ENCODE measurements around the gene PIGW. TPM values are rescaled to one million over a fixed set of nuclear protein-coding genes. Genes with fewer than 3 reads are reported as not detected.

PIGW gene
- total and polyA plus RNA-seq, 2 of the 8 experiments (the other 6 are each of a cell fraction or from before 2014, with no cell fraction given), result 12.1 to 28.9 TPM

DNA sequence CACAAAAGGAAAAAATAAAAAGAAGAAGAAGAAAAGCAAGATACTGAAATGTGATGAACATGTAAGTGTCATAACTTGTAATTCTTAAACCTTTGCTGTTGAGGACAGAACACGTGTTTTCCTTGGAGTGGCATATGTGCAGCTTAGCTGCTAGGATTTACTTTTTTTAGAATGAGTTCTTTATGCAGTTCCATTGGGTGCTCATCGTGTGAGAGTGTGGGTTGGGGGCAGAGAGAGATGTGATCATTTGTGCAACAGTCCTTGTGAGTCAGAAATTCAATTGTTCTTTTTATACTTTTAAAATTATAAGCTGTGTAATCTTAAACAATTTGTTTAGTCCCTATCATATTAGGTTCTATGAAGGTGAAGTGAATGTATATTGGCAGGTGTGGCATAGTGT lies 51.4 kb downstream of the PIGW start (continued):
- TF ChIP-seq MAX (IDR thresholded peaks at IDR 0.05) (no peak), HDAC6 (IDR thresholded peaks at IDR 0.05; ENCODE audit: low read depth, low read length) (no peak), EGR1 (IDR thresholded peaks at IDR 0.05; ENCODE audit: borderline replicate concordance, low read depth, low read length) (no peak), TAF1 (IDR thresholded peaks at IDR 0.05; ENCODE audit: low read depth, low read length) (no peak), RXRA (IDR thresholded peaks at IDR 0.05; ENCODE audit: insufficient read depth, low read depth, low read length) (no peak), CBX5 (IDR thresholded peaks at IDR 0.05; ENCODE audit: low read depth, low read length) (no peak), NANOG (IDR thresholded peaks at IDR 0.05; ENCODE audit: insufficient read depth, low read depth, low read length, poor library complexity, severe bottlenecking) (no peak), KDM4A (IDR thresholded peaks at IDR 0.05; ENCODE audit: low read depth, low read length, severe bottlenecking) (no peak), GABPA (IDR thresholded peaks at IDR 0.05; ENCODE audit: borderline replicate concordance, insufficient read depth, low read length) (no peak)

Small RNA genes lying within 50 kb of the gene (small RNA-seq; reads per million reads assigned to genes)
- not detected for gene RNA5SP439 (ENCODE audit: insufficient read depth)

Other genes with a start within 250 kb of the PIGW start
- gene TBC1D3G, start 211.1 kb upstream of the PIGW start, total RNA-seq (2021; fragmentation: NEBNext Ultra II Directional; extraction: Animal tissue kit (Norgen Biotek cat#: 25700)), result not detected in 2 replicates
- gene TBC1D3G, start 211.1 kb upstream of the PIGW start, polyA plus RNA-seq (2011; rRNA removed), result 0.18 TPM in 1 of 2 replicates, not detected in the other
- not detected in 2 replicates for gene TBC1D3H, start 146.6 kb upstream of the PIGW start, total RNA-seq (2021; fragmentation: NEBNext Ultra II Directional; extraction: Animal tissue kit (Norgen Biotek cat#: 25700))
- not detected in 2 replicates for gene TBC1D3H, start 146.6 kb upstream of the PIGW start, polyA plus RNA-seq (2011; rRNA removed)
- 59.1 and 60.8 TPM in 2 replicates for gene ZNHIT3, start 48.3 kb upstream of the PIGW start, total RNA-seq (2021; fragmentation: NEBNext Ultra II Directional; extraction: Animal tissue kit (Norgen Biotek cat#: 25700))
- gene ZNHIT3, start 48.3 kb upstream of the PIGW start, polyA plus RNA-seq (2011; rRNA removed), result 95.1 and 147 TPM in 2 replicates
- 122 and 126 TPM in 2 replicates for gene MYO19, start 119 bp upstream of the PIGW start, total RNA-seq (2021; fragmentation: NEBNext Ultra II Directional; extraction: Animal tissue kit (Norgen Biotek cat#: 25700))
- 163 and 189 TPM in 2 replicates for gene MYO19, start 119 bp upstream of the PIGW start, polyA plus RNA-seq (2011; rRNA removed)
- gene GGNBP2, start 9.9 kb downstream of the PIGW start, total RNA-seq (2021; fragmentation: NEBNext Ultra II Directional; extraction: Animal tissue kit (Norgen Biotek cat#: 25700)), result 35.1 and 35.8 TPM in 2 replicates
- gene GGNBP2, start 9.9 kb downstream of the PIGW start, polyA plus RNA-seq (2011; rRNA removed), result 29.2 and 29.7 TPM in 2 replicates
- 25.1 and 29.5 TPM in 2 replicates for gene DHRS11, start 56.9 kb downstream of the PIGW start, total RNA-seq (2021; fragmentation: NEBNext Ultra II Directional; extraction: Animal tissue kit (Norgen Biotek cat#: 25700))
- 63.3 and 76.9 TPM in 2 replicates for gene DHRS11, start 56.9 kb downstream of the PIGW start, polyA plus RNA-seq (2011; rRNA removed)
- 11.2 and 11.7 TPM in 2 replicates for gene MRM1, start 66.6 kb downstream of the PIGW start, total RNA-seq (2021; fragmentation: NEBNext Ultra II Directional; extraction: Animal tissue kit (Norgen Biotek cat#: 25700))
- gene MRM1, start 66.6 kb downstream of the PIGW start, polyA plus RNA-seq (2011; rRNA removed), result 9.9 and 15.1 TPM in 2 replicates

All from H1 (cell line).